Endothelial cell of umbilical vein (primary cell): Measurements from ENCODE around the gene ETFB. TPM values are rescaled to one million over a fixed set of nuclear protein-coding genes. Genes with fewer than 3 reads are reported as not detected.

Experiments used
- BruUV-seq: library from RNA; stranded (reverse); fragments of 400-500 nt; replicated peaks from 2 replicates; lab custom pipeline; 2021; lab: Mats Ljungman, UMichigan
- CTCF ChIA-PET: fragments of 300-600, 350-600 bp; sonication (Branson Sonifier 250); formaldehyde crosslinking; loops from one replicate; lab custom pipeline; 2021; ENCODE audit warnings: antibody characterized with exemption, inconsistent platforms; lab: Charles Lee
- POLR2A ChIA-PET: fragments of 300-600, 350-600 bp; sonication (Branson Sonifier 250); formaldehyde crosslinking; loops from one replicate; lab custom pipeline; 2021; ENCODE audit warnings: antibody characterized with exemption, inconsistent platforms; lab: Charles Lee
- DNase-seq: peaks from one replicate; pipeline ENCODE4 v3.0.0-alpha.2; 2011; ENCODE audit warnings: low read depth, low spot score
- FAIRE-seq: peaks from 2 replicates; lab custom pipeline; 2011; peaks lifted over from hg19 to GRCh38; lab: Jason Lieb, UNC
- H2AFZ ChIP-seq: 2 replicates; pipeline ENCODE4 v1.6.0; 2012; ENCODE audit warnings: low read depth, low read length, control low read depth, inconsistent platforms
- H3K27ac ChIP-seq: 2 replicates; pipeline ENCODE4 v1.5.1; 2011; ENCODE audit warnings: low read depth, mild to moderate bottlenecking, control low read depth, low read length, moderate library complexity; ENCODE audit not compliant: insufficient read depth
- H3K27me3 ChIP-seq, 2 experiments: 2 replicates each; pipeline versions ENCODE4 v1.6.0 to v1.6.1; 2011; ENCODE audit warnings: low read length in 2 of 2, mixed read lengths in 1 of 2; ENCODE audit not compliant: control insufficient read depth in 2 of 2, insufficient read depth in 2 of 2
- H3K36me3 ChIP-seq, 2 experiments: 2 replicates in 1 of 2; 3 replicates in 1 of 2; pipeline ENCODE4 v1.5.1; 2011; ENCODE audit warnings: low read length in 2 of 2, mild to moderate bottlenecking in 1 of 2, moderate library complexity in 1 of 2; ENCODE audit not compliant: control insufficient read depth in 2 of 2, insufficient read depth in 2 of 2; ENCODE audit errors: extremely low read depth in 1 of 2
- H3K4me1 ChIP-seq: 3 replicates; pipeline ENCODE4 v1.5.1; 2011; ENCODE audit warnings: mild to moderate bottlenecking, low read length; ENCODE audit not compliant: control insufficient read depth, insufficient read depth; ENCODE audit errors: extremely low read depth
- H3K4me2 ChIP-seq: 2 replicates; pipeline ENCODE4 v1.6.1; 2011; ENCODE audit warnings: low read length, control low read depth, mixed read lengths; ENCODE audit not compliant: insufficient read depth
- H3K4me3 ChIP-seq, 3 experiments: fragments of 200-600 bp in 1 of 3; sonication (generic), shearing (Covaris generic) in 1 of 3; replicated peaks in 1 of 3; 2 replicates each; pipeline ENCODE4 v1.5.1; 2011 to 2016; ENCODE audit warnings: control low read depth in 3 of 3, low read length in 3 of 3, mild to moderate bottlenecking in 2 of 3, inconsistent platforms in 1 of 3, low read depth in 1 of 3, moderate library complexity in 1 of 3; ENCODE audit not compliant: insufficient read depth in 1 of 3
- H3K79me2 ChIP-seq: 2 replicates; pipeline ENCODE4 v1.6.0; 2012; ENCODE audit warnings: low read length, inconsistent platforms; ENCODE audit not compliant: control insufficient read depth, insufficient read depth
- H3K9ac ChIP-seq: replicated peaks from 2 replicates; pipeline ENCODE3; 2011; ENCODE audit warnings: low read length, control low read depth; ENCODE audit not compliant: insufficient read depth; ENCODE audit errors: extremely low read depth
- H3K9me1 ChIP-seq: replicated peaks from 3 replicates; pipeline ENCODE4 v1.6.0; 2011; ENCODE audit warnings: mild to moderate bottlenecking, low read length; ENCODE audit not compliant: control insufficient read depth, insufficient read depth; ENCODE audit errors: extremely low read depth
- H3K9me3 ChIP-seq: replicated peaks from 2 replicates; pipeline ENCODE4 v1.5.1; 2012; ENCODE audit warnings: low read length, inconsistent platforms; ENCODE audit not compliant: control insufficient read depth, insufficient read depth
- H4K20me1 ChIP-seq: replicated peaks from 2 replicates; pipeline ENCODE3; 2011; ENCODE audit warnings: mild to moderate bottlenecking, low read length; ENCODE audit not compliant: control insufficient read depth, insufficient read depth; ENCODE audit errors: extremely low read depth
- CTCF ChIP-seq, 2 donors: IDR thresholded peaks; 1 replicate in 1 of 2; 2 replicates in 1 of 2; pipeline ENCODE4 v1.5.1; 2011; ENCODE audit warnings: low read length in 2 of 2, mild to moderate bottlenecking in 2 of 2, moderate library complexity in 2 of 2, control low read depth in 1 of 2, inconsistent platforms in 1 of 2, low read depth in 1 of 2; ENCODE audit not compliant: insufficient read depth in 1 of 2; ENCODE audit errors: extremely low read depth in 1 of 2
- EZH2 ChIP-seq: IDR thresholded peaks from 2 replicates; pipeline ENCODE4 v1.6.1; 2012; ENCODE audit warnings: borderline replicate concordance, low read depth, mild to moderate bottlenecking, moderate library complexity, low read length, inconsistent platforms; ENCODE audit not compliant: severe bottlenecking
- FOS ChIP-seq: IDR thresholded peaks from 2 replicates; pipeline ENCODE4 v1.6.1; 2011; ENCODE audit warnings: mild to moderate bottlenecking, low read length, moderate library complexity, borderline replicate concordance; ENCODE audit not compliant: insufficient read depth
- GATA2 ChIP-seq: IDR thresholded peaks from 2 replicates; pipeline ENCODE4 v1.7.0; 2011; ENCODE audit warnings: low read depth, mild to moderate bottlenecking, moderate library complexity, mixed read lengths, low read length; ENCODE audit not compliant: insufficient read length, insufficient read depth
- MYC ChIP-seq: IDR thresholded peaks from one replicate; pipeline ENCODE4 v1.6.1; 2011; ENCODE audit warnings: mild to moderate bottlenecking, low read depth, low read length
- POLR2A ChIP-seq: IDR thresholded peaks from 2 replicates; pipeline ENCODE4 v1.6.1; 2012; ENCODE audit warnings: low read depth, mild to moderate bottlenecking, control low read depth, low read length
- POLR2AphosphoS5 ChIP-seq: IDR thresholded peaks from 2 replicates; pipeline ENCODE4 v1.6.1; 2012; ENCODE audit warnings: low read depth, mild to moderate bottlenecking, control low read depth, low read length, moderate library complexity; ENCODE audit not compliant: insufficient read depth
- dilution Hi-C: fragments of 300-500 bp; cut with MboI; formaldehyde crosslinking; loops from one replicate; pipeline ENCODE4 v1.15.0; 2019; ENCODE audit warnings: low sequenced_read_pairs; ENCODE audit not compliant: extremely low pct_ligation_motif_present
- intact Hi-C: fragments of 100-400 bp; cut with micrococcal nuclease; formaldehyde crosslinking; loops from one replicate; pipeline ENCODE4 v1.10.0; 2022
- polyA plus RNA-seq, 4 experiments: library from polyadenylated mRNA; depleted of rRNA in 3 of 4; stranded (reverse) in 3 of 4; unstranded in 1 of 4; fragments of >200 nt; gene quantifications; 2 replicates each; pipeline versions ENCODE4 v1.2.1 to v1.2.3, GENCODE V29; 2011 to 2012; ENCODE audit warnings: missing spikeins in 1 of 4
- total RNA-seq: library from RNA; stranded (reverse); gene quantifications from 2 replicates; pipeline ENCODE4 v1.2.3, GENCODE V29; 2021
- TF ChIP-seq, protein P1 (sequence below): IDR thresholded peaks from 2 replicates; pipeline ENCODE4 v1.6.1; 2011; ENCODE audit not compliant: insufficient read depth, insufficient read length

Gene ETFB
- total and polyA plus RNA-seq, 2 donors (not counting 3 experiments of a cell fraction or from before 2014, with no cell fraction given): 54.1 to 99.2 TPM

GRCh38 chr19:51364200-51365106 is 1.7 kb downstream of the ETFB start:
- H3K79me2 ChIP-seq: peaks cover 5% of the 10 kb centered on the region
- DNase-seq: no peak

DNA sequence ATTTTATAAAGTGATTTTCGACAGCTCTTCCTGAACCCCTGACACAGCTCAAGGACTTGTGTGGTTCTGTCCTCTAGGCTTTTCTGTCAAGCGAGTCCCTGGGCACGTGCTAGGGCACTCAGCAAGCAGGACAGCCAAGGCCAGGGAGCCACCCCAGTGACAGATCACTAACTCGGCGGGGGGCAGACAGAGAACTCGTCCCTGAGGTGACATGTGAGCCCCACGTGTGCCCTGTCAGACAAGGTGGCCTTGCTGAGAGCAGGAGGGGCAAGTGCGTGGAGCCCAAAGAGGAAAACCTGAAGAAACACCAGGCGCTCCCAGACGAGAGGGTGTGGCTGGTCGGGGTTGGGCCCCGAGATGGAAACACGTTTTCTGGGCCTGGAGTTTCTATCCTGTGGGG is 4.9 kb downstream of the ETFB start:
- BruUV-seq: no TSS peak
- no peaks in the 10 kb centered on the region for H3K27me3 ChIP-seq
- no peak overlapping the region for H3K9ac ChIP-seq
- DNase-seq (no peak), FAIRE-seq (no peak)
- intact Hi-C loops: no loop called here
- H3K79me2 ChIP-seq: peaks cover 5% of the 10 kb centered on the region
- peaks cover 12% of the 10 kb centered on the region for H3K4me1 ChIP-seq
- H3K9me1 ChIP-seq: no peaks in the 10 kb centered on the region
- H2AFZ ChIP-seq: no peak overlapping the region
- no peaks in the 10 kb centered on the region for H3K9me3 ChIP-seq
- no peaks in the 10 kb centered on the region for H4K20me1 ChIP-seq
- CTCF ChIA-PET: no interaction called here
- TF ChIP-seq, protein P1, sequence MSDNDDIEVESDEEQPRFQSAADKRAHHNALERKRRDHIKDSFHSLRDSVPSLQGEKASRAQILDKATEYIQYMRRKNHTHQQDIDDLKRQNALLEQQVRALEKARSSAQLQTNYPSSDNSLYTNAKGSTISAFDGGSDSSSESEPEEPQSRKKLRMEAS: no peak
- TF ChIP-seq GATA2 (no peak), MYC (no peak), FOS (no peak), POLR2AphosphoS5 (no peak), POLR2A (no peak), CTCF (IDR thresholded peaks at IDR 0.05; ENCODE audit: extremely low read depth in 1 of 2, insufficient read depth in 1 of 2, low read depth in 1 of 2, low read length in 2 of 2) (no peak), EZH2 (no peak)
- no peak overlapping the region for H3K4me2 ChIP-seq
- POLR2A ChIA-PET: no interaction called here
- dilution Hi-C loops: no loop called here
- H3K27ac ChIP-seq: no peak overlapping the region
- H3K36me3 ChIP-seq: no peaks in the 10 kb centered on the region
- no peak overlapping the region for H3K4me3 ChIP-seq

More at GRCh38 chr19:51364200-51365106, 1.7 kb downstream of the ETFB start:
- Histone ChIP-seq H3K27me3 (no peaks in the 10 kb centered on the region), H2AFZ (no peak overlapping the region), H4K20me1 (no peaks in the 10 kb centered on the region), H3K9me3 (no peaks in the 10 kb centered on the region), H3K4me3 (no peak overlapping the region), H3K4me2 (no peak overlapping the region), H3K9ac (no peak overlapping the region), H3K9me1 (no peaks in the 10 kb centered on the region), H3K27ac (no peak overlapping the region), H3K36me3 (no peaks in the 10 kb centered on the region), H3K4me1 (peaks cover 18% of the 10 kb centered on the region)
- intact Hi-C loops: loop anchor here (5.0 kb wide), 1 partner anchor 37 kb away; no protein-coding TSS in a partner anchor
- no TSS peak for BruUV-seq
- dilution Hi-C loops: no loop called here
- no peak for FAIRE-seq
- ChIA-PET CTCF (interaction anchor here (3.6 kb wide), 1 partner anchor 25 kb away, joined by 27 read pairs; no protein-coding TSS in a partner anchor), POLR2A (no interaction called here)
- TF ChIP-seq GATA2: no peak
